Measurements from ENCODE around the gene CCNT1. TPM values are rescaled to one million over a fixed set of nuclear protein-coding genes. Genes with fewer than 3 reads are reported as not detected.

The CCNT1 gene
- total and polyA plus RNA-seq, 8 donors = 28.7 to 36.2 (median 31.3) TPM

GRCh38 chr12:48758186-48758585, 41.7 kb upstream of the CCNT1 start:
- ATAC-seq (no peak), DNase-seq (no peak)
- Histone ChIP-seq H3K4me1 (no peaks in the 10 kb centered on the region), H3K4me3 (no peak overlapping the region), H3K27ac (no peak overlapping the region), H3K27me3 (no peaks in the 10 kb centered on the region), H3K9me3 (no peaks in the 10 kb centered on the region), H3K36me3 (no peaks in the 10 kb centered on the region)
- TF ChIP-seq, protein P1, sequence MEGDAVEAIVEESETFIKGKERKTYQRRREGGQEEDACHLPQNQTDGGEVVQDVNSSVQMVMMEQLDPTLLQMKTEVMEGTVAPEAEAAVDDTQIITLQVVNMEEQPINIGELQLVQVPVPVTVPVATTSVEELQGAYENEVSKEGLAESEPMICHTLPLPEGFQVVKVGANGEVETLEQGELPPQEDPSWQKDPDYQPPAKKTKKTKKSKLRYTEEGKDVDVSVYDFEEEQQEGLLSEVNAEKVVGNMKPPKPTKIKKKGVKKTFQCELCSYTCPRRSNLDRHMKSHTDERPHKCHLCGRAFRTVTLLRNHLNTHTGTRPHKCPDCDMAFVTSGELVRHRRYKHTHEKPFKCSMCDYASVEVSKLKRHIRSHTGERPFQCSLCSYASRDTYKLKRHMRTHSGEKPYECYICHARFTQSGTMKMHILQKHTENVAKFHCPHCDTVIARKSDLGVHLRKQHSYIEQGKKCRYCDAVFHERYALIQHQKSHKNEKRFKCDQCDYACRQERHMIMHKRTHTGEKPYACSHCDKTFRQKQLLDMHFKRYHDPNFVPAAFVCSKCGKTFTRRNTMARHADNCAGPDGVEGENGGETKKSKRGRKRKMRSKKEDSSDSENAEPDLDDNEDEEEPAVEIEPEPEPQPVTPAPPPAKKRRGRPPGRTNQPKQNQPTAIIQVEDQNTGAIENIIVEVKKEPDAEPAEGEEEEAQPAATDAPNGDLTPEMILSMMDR (IDR thresholded peaks at IDR 0.05) = no peak
- intact Hi-C loops (cut with DNase I) = no loop called here

DNA sequence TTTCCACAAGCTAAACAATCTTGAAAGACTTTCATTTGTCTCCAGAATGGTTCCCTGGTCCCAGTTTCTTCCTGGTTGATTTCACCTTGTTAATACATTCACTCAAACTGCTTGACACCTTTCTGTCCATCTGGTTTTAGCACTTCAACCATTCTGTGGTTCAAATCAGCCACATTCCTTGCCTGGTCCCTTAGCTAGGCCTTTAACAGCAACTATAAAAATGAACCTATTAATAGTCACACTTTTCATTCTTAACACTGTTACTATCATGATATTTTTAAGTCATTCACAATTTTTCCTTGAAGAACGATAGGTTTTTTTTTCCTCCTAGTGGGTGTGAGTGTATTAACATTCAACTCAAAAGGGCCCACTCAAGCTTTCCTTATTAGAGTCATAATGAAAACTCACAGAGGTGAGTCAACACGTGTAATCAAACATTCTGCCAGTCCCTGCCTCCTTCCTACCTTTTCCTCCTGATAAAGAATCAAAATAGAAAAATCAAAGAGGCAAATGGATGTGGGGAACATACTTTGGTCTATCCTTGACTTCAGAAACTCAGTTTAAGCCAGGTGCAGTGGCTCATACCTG, 34.4 kb upstream of the CCNT1 start:
- intact Hi-C loops (cut with DNase I) = loop anchor here in 1 of 2 donors (5.0 kb wide), 1 partner anchor 46 kb away; no protein-coding TSS in a partner anchor
- no peaks in the 10 kb centered on the region for H3K9me3 ChIP-seq
- no peaks in the 10 kb centered on the region for H3K36me3 ChIP-seq
- TF ChIP-seq, protein P1 (IDR thresholded peaks at IDR 0.05) = no peak
- no peak overlapping the region for H3K4me3 ChIP-seq
- H3K4me1 ChIP-seq = no peaks in the 10 kb centered on the region
- H3K27ac ChIP-seq = peak overlapping the region in 1 of 2 donors; percentile 27
- DNase-seq (no peak), ATAC-seq (peak; percentile 79)
- H3K27me3 ChIP-seq = no peaks in the 10 kb centered on the region

DNA sequence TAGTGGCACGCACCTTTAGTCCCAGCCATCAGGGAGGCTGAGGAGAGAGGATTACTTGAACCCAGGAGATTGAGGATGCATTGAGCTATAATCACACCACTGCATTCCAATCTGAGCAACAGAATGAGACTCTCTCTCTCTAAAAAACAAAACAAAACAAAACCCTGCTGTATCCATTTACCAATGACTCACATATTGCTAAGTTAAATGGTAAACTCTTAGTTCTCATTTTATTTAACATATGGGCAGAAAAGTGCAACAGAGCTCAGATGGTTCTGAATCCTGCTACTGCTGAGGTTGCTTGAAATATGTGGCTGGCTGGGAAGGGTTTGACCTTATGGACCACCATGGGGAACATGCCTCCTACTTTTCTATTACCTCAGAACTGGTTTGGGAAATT, 33.7 kb upstream of the CCNT1 start:
- no peaks in the 10 kb centered on the region for H3K27me3 ChIP-seq
- no peak for ATAC-seq
- no peaks in the 10 kb centered on the region for H3K9me3 ChIP-seq
- no peaks in the 10 kb centered on the region for H3K36me3 ChIP-seq
- DNase-seq = no peak
- TF ChIP-seq, protein P1 (IDR thresholded peaks at IDR 0.05) = no peak
- H3K27ac ChIP-seq = peak overlapping the region in 1 of 2 donors; percentile 27
- no peak overlapping the region for H3K4me3 ChIP-seq
- no peaks in the 10 kb centered on the region for H3K4me1 ChIP-seq
- intact Hi-C loops (cut with DNase I) = loop anchor here in 1 of 2 donors (5.0 kb wide), 1 partner anchor 47 kb away; no protein-coding TSS in a partner anchor

DNA sequence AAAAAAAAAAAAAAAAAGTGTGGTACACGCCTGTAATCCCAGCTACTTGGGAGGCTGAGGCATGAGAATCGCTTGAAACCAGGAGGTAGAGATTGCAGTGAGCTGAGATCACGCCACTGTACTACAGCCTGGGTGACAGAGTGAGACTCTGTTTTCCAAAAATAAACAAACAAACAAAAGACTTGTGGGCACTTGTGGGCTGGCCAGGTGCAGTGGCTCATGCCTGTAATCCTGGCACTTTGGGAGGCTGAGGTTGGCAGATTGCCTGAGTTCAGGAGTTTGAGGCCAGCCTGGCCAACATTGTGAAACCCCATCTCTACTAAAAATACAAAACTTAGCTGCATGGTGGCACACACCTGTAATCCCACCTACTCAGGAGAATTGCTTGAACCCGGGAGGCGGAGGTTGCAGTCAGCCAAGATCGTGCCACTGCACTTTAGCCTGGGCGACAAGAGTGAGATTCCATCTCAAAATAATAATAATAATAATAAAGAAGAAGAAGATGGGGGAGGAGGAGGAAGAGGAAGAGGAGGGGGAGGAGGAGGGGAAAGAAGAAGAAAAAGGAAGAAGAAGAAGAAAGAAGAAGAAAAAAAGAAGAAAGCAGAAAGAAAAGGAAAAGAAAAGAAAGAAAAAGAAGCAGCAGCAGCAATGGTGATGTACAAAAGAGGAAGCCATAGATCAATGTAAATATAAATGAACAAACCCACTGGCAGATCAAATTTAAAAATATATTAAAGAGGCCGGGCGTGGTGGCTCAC, 27.9 kb upstream of the CCNT1 start:
- intact Hi-C loops (cut with DNase I) = no loop called here
- no peaks in the 10 kb centered on the region for H3K9me3 ChIP-seq
- H3K4me3 ChIP-seq = no peak overlapping the region
- no peak overlapping the region for H3K27ac ChIP-seq
- ATAC-seq = no peak
- TF ChIP-seq, protein P1 (IDR thresholded peaks at IDR 0.05) = no peak
- peaks cover 0 to 34% of the 10 kb centered on the region in 2 donors for H3K27me3 ChIP-seq
- H3K4me1 ChIP-seq = no peaks in the 10 kb centered on the region
- no peak for DNase-seq
- H3K36me3 ChIP-seq = no peaks in the 10 kb centered on the region

DNA sequence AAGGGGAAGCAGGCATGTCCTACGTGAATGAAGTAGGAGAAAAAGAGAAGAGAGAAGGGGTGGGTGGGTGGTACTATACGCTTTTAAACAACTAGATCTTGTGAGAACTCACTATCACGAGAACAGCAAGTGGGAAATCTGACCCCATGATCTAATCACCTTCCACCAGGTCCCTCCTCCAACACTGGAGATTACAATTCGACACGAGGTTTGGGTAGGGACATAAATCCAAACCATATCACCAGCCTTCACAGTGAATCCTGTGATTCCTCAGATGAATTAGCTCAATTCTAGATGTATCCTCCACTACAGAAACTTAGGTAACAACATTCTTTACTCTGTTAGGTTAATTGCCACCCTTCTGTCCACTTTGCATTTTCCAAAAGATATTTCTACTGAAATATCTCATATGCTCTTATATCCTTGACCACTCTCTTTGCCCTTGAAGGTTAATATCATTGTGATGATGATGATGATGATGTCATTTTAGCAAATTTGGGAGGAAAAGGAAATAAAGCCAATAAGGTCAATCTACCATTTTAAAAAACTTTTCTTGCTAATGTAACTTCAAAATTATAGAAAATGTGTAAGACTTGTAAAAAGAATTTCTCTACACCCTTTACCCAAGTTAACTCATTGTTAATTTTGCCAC, 23.2 kb upstream of the CCNT1 start:
- DNase-seq = no peak
- no peaks in the 10 kb centered on the region for H3K36me3 ChIP-seq
- H3K4me3 ChIP-seq = no peak overlapping the region
- H3K27ac ChIP-seq = no peak overlapping the region
- peaks cover 0 to 34% of the 10 kb centered on the region in 2 donors for H3K27me3 ChIP-seq
- TF ChIP-seq, protein P1 (IDR thresholded peaks at IDR 0.05) = no peak
- intact Hi-C loops (cut with DNase I) = no loop called here
- H3K4me1 ChIP-seq = no peaks in the 10 kb centered on the region
- H3K9me3 ChIP-seq = no peaks in the 10 kb centered on the region
- ATAC-seq = no peak
